DMS53 treated with DMSO at 0.1 percent for 48 hours (cell line): ENCODE measurements around the gene ZNF440.
A peak's percentile ranks its signal among the peaks of the same experiment; 100 is the strongest.
"Not testable (repeated sequence)": the region's sequence is repeated elsewhere in the genome, so short reads cannot be mapped to it uniquely, and the experiment has no call there.

Source experiments
- DNase-seq: peaks from one replicate; lab custom pipeline; 2025; ENCODE audit not compliant: unreplicated experiment; lab: John Stamatoyannopoulos, UW

Gene ZNF440

GRCh38 chr19:11828957-11829876 is 15.1 kb downstream of the ZNF440 start:
- not testable (repeated sequence) for DNase-seq

DNA sequence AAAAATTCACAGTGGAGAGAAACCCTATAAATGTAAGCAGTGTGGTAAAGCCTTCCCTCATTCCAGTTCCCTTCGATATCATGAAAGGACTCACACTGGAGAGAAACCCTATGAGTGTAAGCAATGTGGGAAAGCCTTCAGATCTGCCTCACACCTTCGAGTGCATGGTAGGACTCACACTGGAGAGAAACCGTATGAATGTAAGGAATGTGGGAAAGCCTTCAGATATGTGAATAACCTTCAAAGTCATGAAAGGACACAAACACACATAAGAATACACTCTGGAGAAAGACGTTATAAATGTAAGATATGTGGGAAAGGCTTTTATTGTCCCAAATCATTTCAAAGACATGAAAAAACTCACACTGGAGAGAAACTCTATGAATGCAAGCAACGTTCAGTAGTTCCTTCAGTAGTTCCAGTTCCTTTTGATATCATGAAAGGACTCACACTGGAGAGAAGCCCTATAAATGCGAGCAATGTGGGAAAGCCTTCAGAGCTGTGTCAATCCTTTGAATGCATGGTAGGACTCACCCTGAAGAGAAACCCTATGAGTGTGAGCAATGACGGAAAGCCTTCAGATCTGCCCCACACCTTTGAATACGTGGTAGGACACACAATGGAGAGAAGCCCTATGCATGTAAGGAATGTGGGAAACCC is 18.3 kb downstream of the ZNF440 start:
- DNase-seq: no peak

- no peak for DNase-seq
Measured at GRCh38 chr19:11833541-11833940, 19.5 kb downstream of the ZNF440 start.

GRCh38 chr19:11835626-11836066 is 21.6 kb downstream of the ZNF440 start:
- DNase-seq: not testable (repeated sequence)

- no peak for DNase-seq
Measured at GRCh38 chr19:11843722-11844121, 29.6 kb downstream of the ZNF440 start.

DNA sequence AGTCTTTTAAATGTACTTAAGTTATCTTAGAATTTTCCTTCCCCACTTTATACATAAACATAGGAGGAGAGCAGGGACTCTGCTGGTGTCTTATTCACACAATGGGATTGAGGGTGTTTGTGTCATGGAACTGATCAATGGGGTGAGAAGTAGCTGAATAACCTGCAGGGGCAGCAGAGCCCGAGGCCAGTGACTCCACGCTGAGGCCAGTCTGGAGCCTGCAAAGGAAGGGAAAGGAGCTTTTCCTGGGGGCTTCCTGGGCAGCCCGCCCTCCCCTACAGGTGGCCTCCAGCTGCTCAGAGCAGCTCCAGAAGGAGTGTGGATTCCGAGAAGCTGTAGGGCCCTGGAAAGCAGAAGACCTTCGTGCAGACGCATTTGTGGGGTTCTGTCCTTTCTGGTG is 33.5 kb downstream of the ZNF440 start:
- not testable (repeated sequence) for DNase-seq

- DNase-seq: no peak
Measured at GRCh38 chr19:11848200-11848593, 34.1 kb downstream of the ZNF440 start.

- DNase-seq: peak; percentile 77
Measured at GRCh38 chr19:11848594-11849469, 34.8 kb downstream of the ZNF440 start, which contains the start of gene ZNF439. ZNF439 (plus strand) TSS chr19:11848726; CDS start chr19:11848868, 142 bp downstream.

- not testable (repeated sequence) for DNase-seq
Measured at GRCh38 chr19:11850289-11850688, 36.2 kb downstream of the ZNF440 start.

DNA sequence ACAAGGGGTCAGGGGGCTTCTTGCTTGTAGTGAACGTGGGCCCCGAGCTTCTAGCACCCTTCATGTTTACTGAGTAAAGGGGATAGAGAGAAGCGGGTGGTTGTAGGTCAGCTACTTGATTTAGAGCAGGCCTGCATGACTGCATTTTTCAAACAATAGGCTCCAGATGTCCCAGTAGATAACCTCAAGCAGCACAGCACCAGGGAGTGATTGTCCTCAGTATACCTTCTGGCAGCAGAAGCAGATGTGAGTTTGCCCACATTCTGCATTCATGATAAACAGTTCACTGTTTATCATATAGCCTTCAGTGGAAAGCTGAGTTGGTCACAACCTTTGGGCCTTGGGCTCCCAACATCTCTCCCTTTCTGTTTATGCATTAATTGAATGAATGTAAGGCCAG is 39.3 kb downstream of the ZNF440 start:
- no peak for DNase-seq

DNA sequence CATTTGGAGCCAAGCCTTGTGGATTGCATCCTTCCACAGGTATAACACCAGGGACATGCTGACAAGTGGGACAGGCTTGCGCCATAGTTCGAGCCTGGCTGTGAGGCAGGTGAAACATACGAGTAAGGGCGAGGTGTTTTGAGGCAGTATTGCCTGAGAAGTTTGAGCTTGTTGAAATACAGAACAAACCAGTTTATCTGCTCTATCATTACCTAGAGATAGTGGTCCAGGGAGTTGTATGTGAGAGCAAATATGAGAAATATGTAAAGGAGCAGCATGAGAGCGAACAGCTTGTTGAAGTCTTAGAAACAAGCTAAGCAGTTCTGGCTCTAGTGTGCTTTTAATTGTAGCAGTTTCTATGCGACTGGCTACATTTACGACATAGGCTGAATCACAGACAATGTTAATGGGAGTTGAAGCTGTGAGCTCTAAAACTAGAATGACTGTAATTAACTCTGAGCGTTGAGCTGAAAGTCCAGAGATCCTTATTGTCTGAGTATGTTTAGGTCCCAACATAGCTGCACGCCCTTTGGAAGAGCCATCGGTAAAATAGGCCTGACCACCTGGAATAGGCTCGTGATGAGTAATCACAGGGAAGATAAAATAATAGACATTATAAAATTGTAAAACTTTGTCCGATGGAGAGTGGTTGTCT is 42.6 kb downstream of the ZNF440 start:
- no peak for DNase-seq

- no peak for DNase-seq
Measured at GRCh38 chr19:11860721-11861120, 46.6 kb downstream of the ZNF440 start.

GRCh38 chr19:11861301-11861700 is 47.2 kb downstream of the ZNF440 start:
- DNase-seq: no peak

- not testable (repeated sequence) for DNase-seq
Measured at GRCh38 chr19:11867766-11868165, 53.7 kb downstream of the ZNF440 start.

- DNase-seq: no peak
Measured at GRCh38 chr19:11868188-11868587, 54.1 kb downstream of the ZNF440 start.

GRCh38 chr19:11872624-11873023 is 58.6 kb downstream of the ZNF440 start:
- DNase-seq: no peak

- no peak for DNase-seq
Measured at GRCh38 chr19:11873762-11874161, 59.7 kb downstream of the ZNF440 start.

DNA sequence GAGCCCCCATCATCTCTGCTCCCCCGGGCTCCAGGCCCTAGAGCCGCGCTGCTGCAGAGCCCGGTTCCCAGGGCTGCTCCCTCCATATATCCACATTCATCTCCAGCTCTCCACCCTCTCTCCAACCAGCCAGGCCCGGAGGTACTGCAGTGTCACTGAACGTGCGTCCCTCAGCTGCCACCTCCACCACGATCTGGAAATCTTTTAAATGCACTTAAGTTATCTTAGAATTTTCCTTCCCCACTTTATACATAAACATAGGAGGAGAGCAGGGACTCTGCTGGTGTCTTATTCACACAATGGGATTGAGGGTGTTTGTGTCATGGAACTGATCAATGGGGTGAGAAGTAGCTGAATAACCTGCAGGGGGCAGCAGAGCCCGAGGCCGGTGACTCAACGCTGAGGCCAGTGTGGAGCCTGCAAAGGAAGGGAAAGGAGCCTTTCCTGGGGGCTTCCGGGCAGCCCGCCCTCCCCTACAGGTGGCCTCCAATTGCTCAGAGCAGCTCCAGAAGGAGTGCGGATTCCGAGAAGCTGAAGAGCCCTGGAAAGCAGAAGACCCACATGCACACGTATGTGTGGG is 65.7 kb downstream of the ZNF440 start:
- DNase-seq: not testable (repeated sequence)

GRCh38 chr19:11880598-11880997 is 66.5 kb downstream of the ZNF440 start:
- DNase-seq: no peak

- peak; percentile 46 for DNase-seq
Measured at GRCh38 chr19:11881151-11881800, 67.2 kb downstream of the ZNF440 start.
